HepG2 (cell line): ENCODE data around the gene PASK.

Experiments used
- EZH2 ChIP-seq: conservative IDR thresholded peaks from 2 replicates; pipeline ENCODE4 v1.6.1; 2012; ENCODE audit warnings: mild to moderate bottlenecking, low read depth, low read length, moderate library complexity
- GABPB1 ChIP-seq: IDR thresholded peaks from 2 replicates; pipeline ENCODE4 v1.6.1; 2016; ENCODE audit warnings: mild to moderate bottlenecking, missing genetic modification reagents, moderate library complexity, missing compliant biosample characterization

GRCh38 chr2:241120440-241120839 is 28.8 kb downstream of the PASK start:
- TF ChIP-seq EZH2 (no peak), GABPB1 (CRISPR knock-in tag) (no peak)
